Measurements from ENCODE around the gene CEBPG. TPM values are rescaled to one million over a fixed set of nuclear protein-coding genes. Genes with fewer than 3 reads are reported as not detected.

CEBPG gene
- total RNA-seq, 1 donor from 2014 or later, result 19.5 TPM

DNA sequence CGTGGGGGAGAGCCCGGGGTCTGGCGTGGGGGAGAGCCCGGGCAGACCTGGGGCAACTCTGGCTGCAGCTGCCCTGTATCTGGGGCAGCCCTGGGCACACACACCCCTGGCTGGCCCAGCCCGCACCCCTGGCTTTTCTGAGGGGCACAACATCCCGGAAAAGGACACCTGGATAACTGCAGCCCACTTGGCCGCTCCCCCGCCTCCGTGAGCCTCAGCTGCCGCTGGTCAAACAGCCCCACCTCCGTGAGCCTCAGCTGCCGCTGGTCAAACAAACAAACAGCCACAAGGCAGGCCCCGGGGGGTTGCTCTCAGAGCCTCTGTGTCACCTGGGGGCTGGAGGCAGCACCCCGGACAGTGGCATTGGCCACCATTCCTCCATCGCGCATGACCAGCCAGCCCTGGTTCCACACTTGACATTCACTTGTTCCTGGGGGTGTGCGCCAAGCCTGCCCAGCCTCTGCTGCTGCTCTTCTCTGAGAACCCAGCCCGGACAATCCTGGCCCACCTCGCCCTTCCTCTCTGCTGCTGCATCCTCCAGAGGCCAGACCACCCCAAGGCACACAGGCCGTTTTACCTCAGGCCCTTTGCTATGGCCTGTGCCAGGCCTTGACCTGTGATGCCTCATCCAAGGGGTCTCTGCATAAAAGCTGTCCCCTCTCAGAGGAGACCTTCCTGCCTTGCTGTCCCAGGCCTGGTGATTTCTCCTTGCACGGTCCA lies 19.9 kb downstream of the CEBPG start:
- no peaks in the 10 kb centered on the region for H3K36me3 Mint-ChIP-seq
- no peak overlapping the region for H3K27ac Mint-ChIP-seq
- TF ChIP-seq, protein P1, sequence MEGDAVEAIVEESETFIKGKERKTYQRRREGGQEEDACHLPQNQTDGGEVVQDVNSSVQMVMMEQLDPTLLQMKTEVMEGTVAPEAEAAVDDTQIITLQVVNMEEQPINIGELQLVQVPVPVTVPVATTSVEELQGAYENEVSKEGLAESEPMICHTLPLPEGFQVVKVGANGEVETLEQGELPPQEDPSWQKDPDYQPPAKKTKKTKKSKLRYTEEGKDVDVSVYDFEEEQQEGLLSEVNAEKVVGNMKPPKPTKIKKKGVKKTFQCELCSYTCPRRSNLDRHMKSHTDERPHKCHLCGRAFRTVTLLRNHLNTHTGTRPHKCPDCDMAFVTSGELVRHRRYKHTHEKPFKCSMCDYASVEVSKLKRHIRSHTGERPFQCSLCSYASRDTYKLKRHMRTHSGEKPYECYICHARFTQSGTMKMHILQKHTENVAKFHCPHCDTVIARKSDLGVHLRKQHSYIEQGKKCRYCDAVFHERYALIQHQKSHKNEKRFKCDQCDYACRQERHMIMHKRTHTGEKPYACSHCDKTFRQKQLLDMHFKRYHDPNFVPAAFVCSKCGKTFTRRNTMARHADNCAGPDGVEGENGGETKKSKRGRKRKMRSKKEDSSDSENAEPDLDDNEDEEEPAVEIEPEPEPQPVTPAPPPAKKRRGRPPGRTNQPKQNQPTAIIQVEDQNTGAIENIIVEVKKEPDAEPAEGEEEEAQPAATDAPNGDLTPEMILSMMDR (IDR thresholded peaks at IDR 0.05; ENCODE audit: unreplicated experiment), result no peak
- no peaks in the 10 kb centered on the region for H3K27me3 Mint-ChIP-seq (ENCODE audit: low read depth)
- no peak for DNase-seq (ENCODE audit: low spot score in 2 of 2, unreplicated experiment in 2 of 2)
- H3K4me3 Mint-ChIP-seq, result no peak overlapping the region
- no peaks in the 10 kb centered on the region for H3K9me3 Mint-ChIP-seq
- peaks cover 7% of the 10 kb centered on the region for H3K4me1 Mint-ChIP-seq

DNA sequence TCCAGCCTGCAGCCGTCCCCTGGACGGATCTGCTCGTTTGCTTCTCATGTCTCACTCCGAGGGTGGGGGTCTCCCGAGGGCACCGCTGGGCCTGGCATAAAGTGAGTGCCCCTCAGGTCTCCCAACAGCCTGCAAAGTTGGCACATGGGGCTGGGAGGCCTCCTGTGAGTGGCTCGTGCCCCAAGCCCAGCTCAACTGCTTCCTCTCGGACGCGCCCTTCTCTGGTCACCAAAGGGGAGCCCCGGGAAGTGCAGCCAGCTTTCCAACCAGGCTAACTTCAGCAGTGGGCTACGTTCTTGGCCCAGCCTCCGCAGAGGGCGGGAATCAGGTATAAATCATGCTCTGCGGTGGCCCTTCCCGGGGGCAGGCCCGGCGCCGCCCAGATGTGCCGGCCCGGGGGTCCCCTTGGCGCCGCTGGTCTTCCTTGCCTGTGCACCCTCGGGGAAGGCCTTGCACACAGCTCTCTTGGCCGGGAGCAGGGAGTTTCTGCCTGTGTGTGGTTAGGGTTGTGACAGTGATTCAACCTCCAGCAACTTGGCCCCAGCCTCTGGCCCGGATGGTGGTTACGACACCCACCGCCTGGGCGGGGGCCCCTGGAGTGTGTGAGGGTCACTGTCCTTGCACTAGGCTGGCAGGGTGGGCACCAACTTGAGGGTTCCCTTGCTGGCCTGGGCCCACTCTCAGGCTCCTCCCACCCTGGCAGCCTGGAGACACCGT lies 20.7 kb downstream of the CEBPG start:
- H3K36me3 Mint-ChIP-seq, result no peaks in the 10 kb centered on the region
- no peak overlapping the region for H3K4me3 Mint-ChIP-seq
- H3K4me1 Mint-ChIP-seq, result peaks cover 7% of the 10 kb centered on the region
- H3K27me3 Mint-ChIP-seq (ENCODE audit: low read depth), result no peaks in the 10 kb centered on the region
- no peaks in the 10 kb centered on the region for H3K9me3 Mint-ChIP-seq
- DNase-seq (ENCODE audit: low spot score in 2 of 2, unreplicated experiment in 2 of 2), result peak in 1 of 2 experiments; percentile 12
- no peak overlapping the region for H3K27ac Mint-ChIP-seq
- TF ChIP-seq, protein P1 (IDR thresholded peaks at IDR 0.05; ENCODE audit: unreplicated experiment), result no peak

DNA sequence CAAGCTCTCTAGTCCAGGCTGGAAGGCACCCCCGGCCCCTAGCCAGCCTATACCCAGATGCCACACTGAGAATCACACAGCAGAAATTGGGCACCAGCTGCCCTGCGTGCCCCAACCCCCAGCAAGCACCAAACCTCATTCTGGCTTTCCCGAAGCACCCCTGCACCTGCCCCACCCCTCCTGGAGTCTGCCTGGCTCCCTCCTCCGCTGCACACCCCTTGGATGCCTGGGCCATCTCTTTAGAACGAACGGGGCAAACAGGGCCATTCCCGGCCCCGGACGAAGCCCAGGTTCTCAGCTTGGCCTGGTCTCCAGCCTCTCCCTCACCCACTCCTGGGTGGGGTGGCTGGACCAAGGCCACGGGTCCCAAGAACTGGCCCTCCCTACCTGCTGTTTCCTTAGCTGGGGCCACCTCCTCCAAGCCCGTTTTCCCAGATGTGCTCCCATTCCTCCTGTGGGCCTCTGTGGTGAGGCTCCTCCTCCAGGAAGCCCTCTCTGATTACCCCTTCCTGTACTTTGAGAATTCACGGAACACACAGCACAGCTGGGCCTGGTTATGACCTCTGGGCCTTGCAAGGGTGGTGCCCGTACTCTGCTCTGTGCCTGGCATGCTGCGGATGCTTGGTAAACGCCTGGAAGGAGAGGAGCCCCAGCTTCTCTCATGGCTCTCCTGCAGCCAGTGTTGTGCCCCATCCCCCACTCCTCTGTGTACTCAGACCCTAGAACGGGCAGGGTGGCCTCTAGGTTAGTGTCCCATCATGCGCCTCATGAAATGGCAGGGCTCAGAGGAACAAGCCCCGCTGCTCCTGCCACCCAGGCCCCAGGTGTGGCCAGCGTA lies 21.4 kb downstream of the CEBPG start:
- no peaks in the 10 kb centered on the region for H3K27me3 Mint-ChIP-seq (ENCODE audit: low read depth)
- no peak overlapping the region for H3K4me3 Mint-ChIP-seq
- H3K36me3 Mint-ChIP-seq, result no peaks in the 10 kb centered on the region
- H3K4me1 Mint-ChIP-seq, result peaks cover 7% of the 10 kb centered on the region
- H3K9me3 Mint-ChIP-seq, result no peaks in the 10 kb centered on the region
- H3K27ac Mint-ChIP-seq, result no peak overlapping the region
- TF ChIP-seq, protein P1 (IDR thresholded peaks at IDR 0.05; ENCODE audit: unreplicated experiment), result no peak
- DNase-seq (ENCODE audit: low spot score in 2 of 2, unreplicated experiment in 2 of 2), result no peak

- no peaks in the 10 kb centered on the region for H3K27me3 Mint-ChIP-seq (ENCODE audit: low read depth)
- no peak for DNase-seq (ENCODE audit: low spot score in 2 of 2, unreplicated experiment in 2 of 2)
- H3K4me1 Mint-ChIP-seq, result peaks cover 4% of the 10 kb centered on the region
- TF ChIP-seq, protein P1 (IDR thresholded peaks at IDR 0.05; ENCODE audit: unreplicated experiment), result no peak
- H3K9me3 Mint-ChIP-seq, result no peaks in the 10 kb centered on the region
- H3K27ac Mint-ChIP-seq, result no peak overlapping the region
- H3K36me3 Mint-ChIP-seq, result no peaks in the 10 kb centered on the region
- no peak overlapping the region for H3K4me3 Mint-ChIP-seq
Observed at GRCh38 chr19:33395561-33396550, 22.3 kb downstream of the CEBPG start.
